ENCODE data around the gene SCN5A.

Gene SCN5A

GRCh38 chr3:38613426-38613825, 36.1 kb downstream of the SCN5A start:
- no peak for TF ChIP-seq CTCF (IDR thresholded peaks at IDR 0.05; ENCODE audit: unreplicated experiment in 3 of 3)
- Mint-ChIP-seq H3K27me3 (ENCODE audit: low read depth) (peaks cover 11% of the 10 kb centered on the region), H3K27ac (no peak overlapping the region), H3K9me3 (no peaks in the 10 kb centered on the region), H3K36me3 (ENCODE audit: low read depth) (no peaks in the 10 kb centered on the region), H3K4me3 (no peak overlapping the region), H3K4me1 (peaks cover 8% of the 10 kb centered on the region)

GRCh38 chr3:38611866-38612265, 37.6 kb downstream of the SCN5A start:
- Mint-ChIP-seq H3K27ac (no peak overlapping the region), H3K4me1 (peaks cover 8% of the 10 kb centered on the region), H3K9me3 (no peaks in the 10 kb centered on the region), H3K36me3 (ENCODE audit: low read depth) (no peaks in the 10 kb centered on the region), H3K27me3 (ENCODE audit: low read depth) (peaks cover 4% of the 10 kb centered on the region), H3K4me3 (no peak overlapping the region)
- TF ChIP-seq CTCF (IDR thresholded peaks at IDR 0.05; ENCODE audit: unreplicated experiment in 3 of 3), result no peak

GRCh38 chr3:38610934-38611333, 38.6 kb downstream of the SCN5A start:
- Mint-ChIP-seq H3K36me3 (ENCODE audit: low read depth) (no peaks in the 10 kb centered on the region), H3K4me3 (no peak overlapping the region), H3K27ac (no peak overlapping the region), H3K27me3 (ENCODE audit: low read depth) (peaks cover 4% of the 10 kb centered on the region), H3K9me3 (no peaks in the 10 kb centered on the region), H3K4me1 (peaks cover 4% of the 10 kb centered on the region)
- no peak for TF ChIP-seq CTCF (IDR thresholded peaks at IDR 0.05; ENCODE audit: unreplicated experiment in 3 of 3)

- no peak overlapping the region for H3K27ac Mint-ChIP-seq
- H3K9me3 Mint-ChIP-seq, result no peaks in the 10 kb centered on the region
- H3K4me1 Mint-ChIP-seq, result no peaks in the 10 kb centered on the region
- no peak for TF ChIP-seq CTCF (IDR thresholded peaks at IDR 0.05; ENCODE audit: unreplicated experiment in 3 of 3)
- H3K36me3 Mint-ChIP-seq (ENCODE audit: low read depth), result no peaks in the 10 kb centered on the region
- H3K27me3 Mint-ChIP-seq (ENCODE audit: low read depth), result peaks cover 4% of the 10 kb centered on the region
- no peak overlapping the region for H3K4me3 Mint-ChIP-seq
These were observed 39.1 kb downstream of the SCN5A start for GRCh38 chr3:38610436-38610835.

GRCh38 chr3:38609386-38610111, 39.9 kb downstream of the SCN5A start:
- no peaks in the 10 kb centered on the region for H3K4me1 Mint-ChIP-seq
- TF ChIP-seq CTCF (IDR thresholded peaks at IDR 0.05; ENCODE audit: unreplicated experiment in 3 of 3), result no peak
- peaks cover 4% of the 10 kb centered on the region for H3K27me3 Mint-ChIP-seq (ENCODE audit: low read depth)
- no peaks in the 10 kb centered on the region for H3K9me3 Mint-ChIP-seq
- no peak overlapping the region for H3K27ac Mint-ChIP-seq
- no peaks in the 10 kb centered on the region for H3K36me3 Mint-ChIP-seq (ENCODE audit: low read depth)
- H3K4me3 Mint-ChIP-seq, result no peak overlapping the region

- no peak overlapping the region for H3K27ac Mint-ChIP-seq
- no peak for TF ChIP-seq CTCF (IDR thresholded peaks at IDR 0.05; ENCODE audit: unreplicated experiment in 3 of 3)
These were observed 40.5 kb downstream of the SCN5A start for GRCh38 chr3:38608961-38609360.

More at GRCh38 chr3:38608961-38609360, 40.5 kb downstream of the SCN5A start:
- H3K27me3 Mint-ChIP-seq (ENCODE audit: low read depth), result peaks cover 4% of the 10 kb centered on the region
- H3K4me1 Mint-ChIP-seq, result no peaks in the 10 kb centered on the region
- no peaks in the 10 kb centered on the region for H3K36me3 Mint-ChIP-seq (ENCODE audit: low read depth)
- H3K9me3 Mint-ChIP-seq, result no peaks in the 10 kb centered on the region
- H3K4me3 Mint-ChIP-seq, result no peak overlapping the region

Data from nephron (organoid).